ENCODE results near the gene KIF7. TPM values are rescaled to one million over a fixed set of nuclear protein-coding genes. Genes with fewer than 3 reads are reported as not detected.

KIF7 gene
- polyA plus RNA-seq, 1 donor (not counting 4 experiments of a cell fraction or from before 2014, with no cell fraction given): 0.54 TPM

DNA sequence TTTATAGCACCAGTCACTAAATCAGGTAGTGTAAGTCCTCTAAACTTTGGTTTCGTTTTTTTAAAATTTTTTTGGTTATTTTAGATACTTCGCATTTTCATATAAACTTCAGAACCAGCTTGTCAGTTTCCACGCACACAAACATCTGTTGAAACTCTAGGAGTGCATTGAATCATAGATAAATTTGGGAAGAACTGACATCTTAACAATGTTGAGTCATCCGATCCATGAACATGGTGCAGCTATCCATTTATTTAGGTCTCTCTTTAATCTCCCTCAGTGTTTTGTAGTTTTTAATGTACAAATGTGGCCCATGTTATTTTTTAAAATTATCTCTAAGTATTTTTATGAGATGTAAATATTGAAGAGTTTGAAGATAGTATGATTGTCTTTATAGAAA is 62.2 kb downstream of the KIF7 start:
- Histone ChIP-seq H3K9me1 (ENCODE audit: control insufficient read depth, extremely low read depth, insufficient read depth, low read length) (no peaks in the 10 kb centered on the region), H3K4me3 (ENCODE audit: control insufficient read depth in 2 of 3, extremely low read depth in 1 of 3, insufficient read depth in 2 of 3, low read depth in 1 of 3, low read length in 3 of 3) (no peak overlapping the region), H3K36me3 (ENCODE audit: control insufficient read depth in 2 of 2, extremely low read depth in 1 of 2, insufficient read depth in 2 of 2, low read length in 2 of 2) (peaks cover 0 to 23% of the 10 kb centered on the region in 2 experiments), H3K27ac (ENCODE audit: control insufficient read depth, insufficient read depth, low read length) (no peak overlapping the region), H3K4me2 (ENCODE audit: control insufficient read depth, extremely low read depth, insufficient read depth, low read depth, low read length) (no peak overlapping the region), H3K4me1 (ENCODE audit: control insufficient read depth, extremely low read depth, insufficient read depth, low read length) (peaks cover 4% of the 10 kb centered on the region), H3K9me3 (ENCODE audit: control insufficient read depth, low read depth, low read length) (no peaks in the 10 kb centered on the region), H3K27me3 (ENCODE audit: control insufficient read depth, extremely low read depth, insufficient read depth, low read length) (no peaks in the 10 kb centered on the region), H2AFZ (ENCODE audit: control insufficient read depth, low read length) (no peak overlapping the region), H3K79me2 (ENCODE audit: control insufficient read depth, insufficient read depth, low read length) (peaks cover 14% of the 10 kb centered on the region), H3K9ac (ENCODE audit: control insufficient read depth, extremely low read depth, insufficient read depth, low read length) (no peak overlapping the region), H4K20me1 (ENCODE audit: control insufficient read depth, extremely low read depth, insufficient read depth, low read length) (no peaks in the 10 kb centered on the region)
- TF ChIP-seq, protein P1, sequence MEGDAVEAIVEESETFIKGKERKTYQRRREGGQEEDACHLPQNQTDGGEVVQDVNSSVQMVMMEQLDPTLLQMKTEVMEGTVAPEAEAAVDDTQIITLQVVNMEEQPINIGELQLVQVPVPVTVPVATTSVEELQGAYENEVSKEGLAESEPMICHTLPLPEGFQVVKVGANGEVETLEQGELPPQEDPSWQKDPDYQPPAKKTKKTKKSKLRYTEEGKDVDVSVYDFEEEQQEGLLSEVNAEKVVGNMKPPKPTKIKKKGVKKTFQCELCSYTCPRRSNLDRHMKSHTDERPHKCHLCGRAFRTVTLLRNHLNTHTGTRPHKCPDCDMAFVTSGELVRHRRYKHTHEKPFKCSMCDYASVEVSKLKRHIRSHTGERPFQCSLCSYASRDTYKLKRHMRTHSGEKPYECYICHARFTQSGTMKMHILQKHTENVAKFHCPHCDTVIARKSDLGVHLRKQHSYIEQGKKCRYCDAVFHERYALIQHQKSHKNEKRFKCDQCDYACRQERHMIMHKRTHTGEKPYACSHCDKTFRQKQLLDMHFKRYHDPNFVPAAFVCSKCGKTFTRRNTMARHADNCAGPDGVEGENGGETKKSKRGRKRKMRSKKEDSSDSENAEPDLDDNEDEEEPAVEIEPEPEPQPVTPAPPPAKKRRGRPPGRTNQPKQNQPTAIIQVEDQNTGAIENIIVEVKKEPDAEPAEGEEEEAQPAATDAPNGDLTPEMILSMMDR (optimal IDR thresholded peaks at IDR 0.05 in 1 of 3, IDR thresholded peaks at IDR 0.05 in 1 of 3, conservative IDR thresholded peaks at IDR 0.05 in 1 of 3; ENCODE audit: extremely low read depth in 1 of 3, insufficient read depth in 2 of 3, low read length in 3 of 3): no peak
- TF ChIP-seq EZH2 (IDR thresholded peaks at IDR 0.05; ENCODE audit: low read length): no peak
- DNase-seq (ENCODE audit: low read depth, low spot score) (no peak), FAIRE-seq (no peak)
- dilution Hi-C loops (cut with MboI; ENCODE audit: extremely low pct_ligation_motif_present, low sequenced_read_pairs): no loop called here

GRCh38 chr15:89591834-89592233 is 63.4 kb downstream of the KIF7 start:
- Histone ChIP-seq H3K4me3 (ENCODE audit: control insufficient read depth in 2 of 3, extremely low read depth in 1 of 3, insufficient read depth in 2 of 3, low read depth in 1 of 3, low read length in 3 of 3) (no peak overlapping the region), H3K9ac (ENCODE audit: control insufficient read depth, extremely low read depth, insufficient read depth, low read length) (no peak overlapping the region), H3K79me2 (ENCODE audit: control insufficient read depth, insufficient read depth, low read length) (peaks cover 16% of the 10 kb centered on the region), H3K27ac (ENCODE audit: control insufficient read depth, insufficient read depth, low read length) (no peak overlapping the region), H2AFZ (ENCODE audit: control insufficient read depth, low read length) (no peak overlapping the region), H3K4me2 (ENCODE audit: control insufficient read depth, extremely low read depth, insufficient read depth, low read depth, low read length) (no peak overlapping the region), H4K20me1 (ENCODE audit: control insufficient read depth, extremely low read depth, insufficient read depth, low read length) (no peaks in the 10 kb centered on the region), H3K36me3 (ENCODE audit: control insufficient read depth in 2 of 2, extremely low read depth in 1 of 2, insufficient read depth in 2 of 2, low read length in 2 of 2) (peaks cover 0 to 25% of the 10 kb centered on the region in 2 experiments), H3K4me1 (ENCODE audit: control insufficient read depth, extremely low read depth, insufficient read depth, low read length) (peaks cover 16% of the 10 kb centered on the region), H3K9me3 (ENCODE audit: control insufficient read depth, low read depth, low read length) (no peaks in the 10 kb centered on the region), H3K9me1 (ENCODE audit: control insufficient read depth, extremely low read depth, insufficient read depth, low read length) (no peaks in the 10 kb centered on the region), H3K27me3 (ENCODE audit: control insufficient read depth, extremely low read depth, insufficient read depth, low read length) (no peaks in the 10 kb centered on the region)
- TF ChIP-seq, protein P1 (optimal IDR thresholded peaks at IDR 0.05 in 1 of 3, IDR thresholded peaks at IDR 0.05 in 1 of 3, conservative IDR thresholded peaks at IDR 0.05 in 1 of 3; ENCODE audit: extremely low read depth in 1 of 3, insufficient read depth in 2 of 3, low read length in 3 of 3): no peak
- TF ChIP-seq EZH2 (IDR thresholded peaks at IDR 0.05; ENCODE audit: low read length): no peak
- dilution Hi-C loops (cut with MboI; ENCODE audit: extremely low pct_ligation_motif_present, low sequenced_read_pairs): no loop called here
- no peak for FAIRE-seq
- no peak for DNase-seq (ENCODE audit: low read depth, low spot score)

Data from keratinocyte (primary cell).